Measurements from ENCODE around the gene MCCD1.

The MCCD1 gene

DNA sequence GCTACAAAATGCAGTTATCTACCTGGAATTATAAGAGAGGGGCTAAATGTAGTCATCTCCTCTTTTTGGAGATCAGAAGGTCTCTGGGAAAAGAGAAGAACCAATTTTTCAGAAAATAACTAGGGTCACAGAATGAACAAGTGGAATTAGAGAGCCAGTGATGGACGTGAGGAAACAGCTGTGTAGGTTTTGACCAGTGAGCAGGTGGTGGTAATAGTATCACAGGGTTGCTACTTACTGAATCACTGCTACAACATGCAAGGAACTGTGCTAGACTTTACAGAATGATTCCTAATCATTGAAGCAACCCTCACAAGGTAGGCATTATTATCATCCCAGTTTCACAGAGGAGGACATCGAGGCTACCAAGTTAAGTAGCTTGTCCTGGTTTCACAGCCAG, 15.9 kb downstream of the MCCD1 start:
- DNase-seq = no peak

DNA sequence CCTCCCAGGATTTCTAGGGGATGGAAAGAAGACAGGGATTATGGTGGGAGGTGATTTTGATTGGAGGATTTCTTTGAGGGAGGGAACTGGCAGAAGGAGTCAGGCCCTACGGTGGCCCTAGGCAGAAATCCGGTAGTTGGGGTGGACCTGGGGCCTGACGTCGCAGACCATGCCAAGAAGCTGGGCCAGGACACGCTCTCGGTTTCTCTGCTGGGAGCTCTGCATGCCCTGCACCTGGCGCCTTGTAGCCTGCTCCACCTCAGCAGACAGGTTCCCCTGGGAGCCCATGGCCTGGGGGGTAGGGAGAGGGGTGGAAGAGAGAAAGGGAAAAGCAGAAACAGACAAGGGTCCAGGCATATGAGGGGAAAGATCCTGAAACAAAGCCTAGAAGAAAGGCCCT, 16.5 kb downstream of the MCCD1 start:
- no peak for DNase-seq

DNA sequence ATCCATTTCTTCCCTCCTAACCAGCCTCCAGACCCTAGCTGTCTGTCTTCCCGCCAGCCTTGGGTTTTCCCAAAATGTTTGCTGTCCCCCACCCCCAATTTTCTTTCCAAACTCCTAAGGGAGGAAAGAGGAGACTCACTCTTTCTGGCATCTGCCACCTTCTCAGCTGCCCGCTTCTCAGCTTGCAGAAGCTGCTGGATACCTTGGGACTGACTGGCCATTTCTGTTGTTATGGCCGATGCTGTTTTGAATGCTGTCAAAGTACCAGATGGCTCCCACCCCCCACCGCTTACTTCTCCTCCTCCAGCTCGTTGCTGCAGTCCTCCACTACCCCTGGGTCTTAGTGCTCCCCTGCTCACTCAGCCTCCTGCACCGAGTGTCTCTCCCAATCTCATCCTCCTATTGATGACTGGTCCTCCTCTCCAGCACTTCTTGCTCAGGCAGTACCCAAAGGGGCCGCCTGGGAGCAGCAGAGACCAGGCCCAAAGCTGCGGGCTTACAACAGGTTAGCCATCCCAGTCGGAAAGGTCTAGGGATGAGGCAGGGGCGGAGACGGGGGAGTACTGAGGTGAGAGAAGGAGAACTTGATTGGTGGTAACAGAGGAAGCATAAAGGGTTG, 17.7 kb downstream of the MCCD1 start, which contains the start of gene ATP6V1G2:
Gene ATP6V1G2, minus strand, starts transcription at position 270 of the 619 bp plus-strand sequence. Its CDS starts 49 bp downstream, at position 221.
- DNase-seq = peak; percentile 80 to 88 (median 84)

DNA sequence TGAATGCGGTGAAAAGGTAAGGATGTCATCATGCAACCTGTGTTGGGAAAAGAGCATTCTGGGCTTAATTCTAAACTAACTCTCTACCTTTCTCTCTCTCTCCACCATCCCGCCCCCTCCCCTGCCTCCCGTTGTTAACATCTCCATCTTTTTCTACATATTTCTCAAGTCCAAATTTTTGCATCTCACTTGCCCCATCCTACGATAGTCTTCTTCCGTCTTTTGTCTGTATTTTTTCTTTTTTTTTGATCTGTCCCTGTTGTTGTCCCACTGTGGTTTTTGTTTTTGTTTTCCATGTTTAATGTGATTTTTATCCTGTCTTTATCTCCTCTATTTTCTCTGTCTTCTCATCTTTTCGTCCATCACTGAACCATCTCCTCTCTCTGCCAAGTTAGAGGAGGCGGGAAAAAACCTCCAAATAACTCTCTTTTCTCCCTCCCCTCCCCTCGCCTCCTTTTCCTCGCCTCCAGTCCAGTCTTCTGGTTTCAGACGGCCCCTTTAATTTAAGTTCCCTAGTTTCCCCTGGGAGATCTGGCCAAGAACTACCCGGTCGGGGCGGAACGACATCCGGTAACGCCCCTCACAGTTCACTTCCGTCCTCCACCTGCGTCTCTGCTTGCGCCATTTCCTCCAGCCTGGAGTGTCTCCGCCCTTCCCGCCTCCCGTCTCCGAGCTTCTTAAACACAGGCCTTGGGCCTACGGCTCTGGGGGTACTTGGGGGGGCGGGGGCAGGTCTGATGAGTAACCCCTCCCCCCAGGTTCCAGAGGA, 18.4 kb downstream of the MCCD1 start, which contains the start of gene NFKBIL1:
Gene NFKBIL1, plus strand, starts transcription at position 651 of the 769 bp plus-strand sequence. Its CDS starts 87 bp downstream, at position 738.
- DNase-seq = peak; percentile 95 to 98 (median 97)

DNA sequence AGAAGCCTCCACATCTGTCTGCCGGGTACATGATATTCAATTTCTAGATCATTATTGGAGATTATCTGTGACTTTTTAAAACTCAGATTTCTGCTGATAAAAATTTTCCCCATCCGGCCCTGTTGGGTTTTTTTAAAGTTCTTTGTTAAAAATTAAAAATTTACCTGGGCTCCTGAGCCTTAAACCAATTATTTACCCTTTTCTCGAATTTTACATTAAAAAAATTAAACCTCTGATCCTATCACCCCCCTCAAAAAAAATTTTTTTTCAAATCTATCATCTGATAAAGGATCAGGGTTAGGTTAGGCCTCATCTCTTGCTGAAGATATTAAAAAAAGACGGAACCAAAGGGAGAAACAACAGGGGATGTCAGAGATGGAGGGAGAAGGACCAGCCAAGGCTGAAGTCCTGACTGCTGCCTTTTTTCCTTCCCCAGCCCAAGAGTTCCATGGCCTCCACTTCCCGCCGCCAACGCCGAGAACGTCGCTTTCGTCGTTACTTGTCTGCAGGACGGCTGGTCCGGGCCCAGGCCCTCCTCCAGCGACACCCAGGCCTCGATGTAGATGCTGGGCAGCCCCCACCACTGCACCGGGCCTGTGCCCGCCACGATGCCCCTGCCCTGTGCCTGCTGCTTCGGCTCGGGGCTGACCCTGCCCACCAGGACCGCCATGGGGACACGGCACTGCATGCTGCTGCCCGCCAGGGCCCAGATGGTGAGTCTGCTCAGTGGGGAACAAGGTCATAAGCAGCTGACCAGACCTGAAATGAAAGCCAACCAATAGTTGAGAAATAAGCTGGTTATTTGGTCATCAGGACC, 19.2 kb downstream of the MCCD1 start:
- DNase-seq = peak in 3 of 4 experiments; percentile 40 to 47 (median 44)

DNA sequence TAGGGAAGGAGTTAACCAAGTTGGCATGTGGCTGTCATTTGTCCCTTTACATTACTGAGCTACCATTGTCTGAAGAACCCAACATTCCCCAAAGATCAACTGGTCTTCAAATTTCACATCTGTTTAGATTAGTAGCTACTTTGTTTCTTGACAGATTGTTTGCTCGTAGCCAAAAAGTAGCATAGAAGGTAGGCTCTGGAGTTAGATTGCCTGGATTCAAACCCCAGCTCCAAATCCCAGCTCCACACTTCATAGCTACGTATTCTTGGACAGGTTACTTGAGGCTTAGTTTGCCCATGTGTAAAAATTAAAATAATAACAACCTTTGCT, 19.7 kb downstream of the MCCD1 start:
- no peak for DNase-seq

DNA sequence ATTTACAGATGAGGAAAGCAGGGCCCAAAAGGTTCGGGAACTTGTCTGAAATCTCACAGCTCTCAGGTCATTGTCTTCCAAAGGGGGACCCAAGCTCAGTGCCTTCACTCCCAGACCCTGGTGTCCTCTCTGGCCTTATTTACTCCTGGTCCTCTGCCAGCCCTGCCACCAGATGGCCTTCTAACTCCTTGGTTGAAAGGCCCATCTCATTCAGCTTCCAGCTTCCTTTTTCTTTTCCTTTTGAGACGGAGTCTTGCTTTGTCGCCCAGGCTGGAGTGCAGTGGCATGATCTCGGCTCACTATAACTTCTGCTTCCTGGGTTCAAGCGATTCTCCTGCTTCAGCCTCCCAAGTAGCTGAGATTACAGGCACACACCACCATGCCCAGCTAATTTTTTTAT, 22.6 kb downstream of the MCCD1 start:
- DNase-seq = peak; percentile 87 to 92 (median 90)

DNA sequence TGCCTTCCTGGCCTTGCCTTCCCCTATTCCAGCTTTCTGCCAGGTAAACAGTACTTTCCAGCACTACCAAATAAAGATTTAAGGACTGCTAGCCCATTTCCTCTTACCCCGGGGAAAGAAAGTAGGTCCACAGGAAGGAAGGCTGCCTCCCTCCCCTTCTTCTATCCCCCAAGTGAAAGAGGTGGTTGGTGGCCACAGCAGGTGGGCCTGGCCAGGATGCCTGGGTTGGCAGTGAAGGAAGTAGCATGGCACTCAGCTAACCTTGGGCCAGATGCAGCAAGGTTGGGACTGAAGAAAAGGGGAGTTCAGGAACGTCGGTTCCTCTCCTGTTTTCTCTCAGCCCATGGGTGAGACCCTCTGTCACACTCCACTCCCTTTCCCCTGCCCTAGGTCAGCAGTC, 27.5 kb downstream of the MCCD1 start:
- no peak for DNase-seq

DNA sequence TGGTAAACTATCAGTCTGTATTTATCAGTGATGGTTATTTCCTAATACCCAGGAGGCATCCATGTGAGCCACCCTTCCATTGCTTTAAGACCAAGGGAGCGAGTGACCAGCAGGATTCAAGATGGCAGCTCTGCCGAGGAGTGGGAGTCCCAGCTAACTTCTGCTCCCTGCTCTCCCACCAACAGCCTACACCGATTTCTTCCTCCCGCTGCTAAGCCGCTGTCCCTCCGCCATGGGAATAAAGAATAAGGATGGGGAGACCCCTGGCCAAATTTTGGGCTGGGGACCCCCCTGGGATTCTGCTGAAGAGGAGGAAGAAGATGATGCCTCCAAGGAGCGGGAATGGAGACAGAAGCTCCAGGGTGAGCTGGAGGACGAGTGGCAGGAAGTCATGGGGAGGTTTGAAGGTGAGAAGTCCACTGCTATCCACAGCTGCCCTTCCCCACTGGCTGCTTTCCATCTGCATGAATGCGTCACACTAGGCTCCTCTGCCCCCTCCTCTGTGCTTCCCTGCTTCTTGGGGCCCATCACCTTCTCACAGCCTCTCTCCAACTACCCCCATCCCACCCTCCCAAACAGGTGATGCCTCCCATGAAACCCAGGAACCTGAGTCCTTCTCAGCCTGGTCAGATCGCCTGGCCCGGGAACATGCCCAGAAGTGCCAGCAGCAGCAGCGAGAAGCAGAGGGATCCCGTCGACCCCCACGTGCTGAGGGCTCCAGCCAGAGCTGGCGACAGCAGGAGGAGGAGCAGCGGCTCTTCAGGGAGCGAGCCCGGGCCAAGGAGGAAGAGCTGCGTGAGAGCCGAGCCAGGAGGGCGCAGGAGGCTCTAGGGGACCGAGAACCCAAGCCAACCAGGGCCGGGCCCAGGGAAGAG, 28.9 kb downstream of the MCCD1 start:
- peak in 3 of 4 experiments; percentile 13 to 53 (median 43) for DNase-seq

DNA sequence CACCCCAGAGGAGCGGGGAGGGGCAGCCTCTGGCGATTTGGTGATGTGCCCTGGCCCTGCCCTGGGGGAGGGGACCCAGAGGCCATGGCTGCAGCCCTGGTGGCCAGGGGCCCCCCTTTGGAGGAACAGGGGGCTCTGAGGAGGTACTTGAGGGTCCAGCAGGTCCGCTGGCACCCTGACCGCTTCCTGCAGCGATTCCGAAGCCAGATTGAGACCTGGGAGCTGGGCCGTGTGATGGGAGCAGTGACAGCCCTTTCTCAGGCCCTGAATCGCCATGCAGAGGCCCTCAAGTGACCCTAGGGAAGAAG, 29.5 kb downstream of the MCCD1 start:
- DNase-seq = no peak

DNA sequence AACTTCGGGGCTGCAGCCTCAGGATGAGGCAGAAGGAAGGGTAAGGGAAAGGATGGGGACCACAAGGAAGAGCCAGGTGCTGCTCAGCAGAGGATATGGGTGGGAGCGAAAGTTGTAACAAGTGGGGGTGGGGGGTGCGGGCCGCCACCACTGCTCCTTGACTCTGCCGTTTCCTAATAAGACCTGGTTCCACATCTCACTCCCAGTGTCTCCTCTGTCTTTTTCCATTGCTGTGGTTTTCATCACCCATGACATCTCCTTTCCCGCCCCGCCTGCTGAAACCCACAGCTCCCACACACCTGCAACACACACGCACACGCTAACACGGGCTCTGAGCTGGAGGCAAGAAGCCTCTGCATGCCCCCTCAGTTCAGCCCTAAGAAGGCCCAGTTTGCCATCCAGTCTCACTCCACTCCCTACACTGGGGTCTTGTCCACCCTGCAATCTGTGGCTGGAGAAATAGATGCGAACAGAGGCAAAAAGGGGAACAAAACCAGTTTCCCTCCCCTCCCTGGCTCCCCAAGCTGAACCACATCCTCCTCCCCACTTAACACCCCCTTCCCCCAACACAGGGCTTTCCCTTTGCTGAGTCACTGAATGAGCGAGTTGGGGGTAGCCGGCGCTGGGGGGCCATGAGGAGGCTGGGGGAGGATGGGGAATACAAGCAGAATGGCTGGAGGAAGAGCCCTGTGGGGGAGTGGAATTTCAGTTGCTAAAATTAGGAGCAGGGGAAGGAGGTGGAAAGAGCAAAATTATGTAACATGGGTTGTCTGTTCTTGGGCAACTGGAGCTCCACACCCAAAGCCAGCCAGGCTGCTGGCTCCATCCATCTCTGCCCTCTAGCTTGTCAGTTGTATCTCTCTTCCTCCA, 30.1 kb downstream of the MCCD1 start:
- peak; percentile 93 to 96 (median 95) for DNase-seq

DNA sequence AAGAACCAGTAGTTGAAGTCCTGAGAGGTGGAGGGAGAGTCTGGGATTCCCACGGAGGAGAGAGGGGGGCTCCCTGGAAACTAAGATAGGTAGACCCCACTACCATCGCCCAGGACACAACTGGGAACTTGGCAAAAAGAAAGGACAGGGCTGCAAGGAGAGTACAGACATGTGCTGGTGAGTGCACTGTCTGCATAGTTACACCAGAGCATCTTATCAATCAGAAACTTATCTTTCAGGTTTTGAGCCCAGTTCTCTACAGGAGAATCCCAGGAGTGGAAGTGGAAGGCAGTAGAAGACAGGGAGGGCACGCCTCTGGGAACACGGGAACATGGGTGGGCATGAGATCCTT, 30.8 kb downstream of the MCCD1 start:
- no peak for DNase-seq

DNA sequence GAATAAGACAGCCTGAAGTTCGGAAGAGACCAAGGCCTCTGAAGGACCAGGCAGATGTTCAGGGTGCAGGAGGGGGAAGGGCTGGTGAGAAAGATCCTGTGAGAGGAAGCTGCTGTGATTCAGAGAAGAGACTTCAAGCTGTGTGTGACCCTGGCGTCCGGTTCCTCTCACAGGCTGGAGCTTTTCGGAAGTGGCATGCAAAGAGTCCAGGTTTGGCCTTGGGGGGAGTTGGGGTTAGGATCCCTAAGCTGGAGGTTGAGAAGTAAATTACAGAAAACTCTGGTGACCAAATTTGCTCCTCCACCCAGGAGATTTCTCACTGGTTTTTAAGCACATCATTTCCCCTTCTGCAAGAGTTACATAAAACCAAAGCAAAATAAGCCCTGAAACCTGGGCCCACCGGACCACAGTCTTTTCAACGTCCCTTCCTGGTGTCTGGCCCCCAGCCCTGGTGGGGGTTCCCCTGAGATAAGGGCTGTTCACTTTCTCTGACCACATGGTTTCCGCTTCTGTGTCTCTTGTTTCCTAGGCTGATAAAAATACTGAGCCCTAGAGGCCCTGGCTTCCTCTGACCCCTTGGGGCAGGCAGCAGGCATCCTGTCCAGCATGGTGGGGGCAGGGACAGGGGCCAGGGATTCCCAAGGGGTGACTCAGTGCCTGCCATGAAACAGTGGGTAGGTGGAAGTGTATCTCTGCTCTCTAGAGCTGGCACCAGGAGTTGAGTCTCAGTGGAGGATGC, 31.4 kb downstream of the MCCD1 start:
- DNase-seq = peak; percentile 63 to 90 (median 84)

DNA sequence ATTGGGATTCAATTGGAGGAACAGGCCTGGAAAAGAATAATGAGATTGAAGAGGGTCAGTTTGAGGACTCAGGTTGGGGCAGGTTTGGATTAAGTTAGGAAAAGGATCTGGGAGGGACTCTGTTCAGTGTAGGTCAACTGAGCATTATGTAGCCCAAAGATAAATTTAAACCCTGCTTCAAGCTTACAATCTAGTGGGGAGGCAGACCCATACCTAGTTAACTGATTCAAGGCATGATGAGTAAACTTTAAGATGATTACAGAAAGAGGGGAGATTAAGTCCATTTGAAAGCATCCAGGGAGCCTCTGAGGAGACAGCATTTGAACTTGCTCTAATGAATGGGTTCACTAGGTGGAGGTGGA, 31.9 kb downstream of the MCCD1 start:
- no peak for DNase-seq

DNA sequence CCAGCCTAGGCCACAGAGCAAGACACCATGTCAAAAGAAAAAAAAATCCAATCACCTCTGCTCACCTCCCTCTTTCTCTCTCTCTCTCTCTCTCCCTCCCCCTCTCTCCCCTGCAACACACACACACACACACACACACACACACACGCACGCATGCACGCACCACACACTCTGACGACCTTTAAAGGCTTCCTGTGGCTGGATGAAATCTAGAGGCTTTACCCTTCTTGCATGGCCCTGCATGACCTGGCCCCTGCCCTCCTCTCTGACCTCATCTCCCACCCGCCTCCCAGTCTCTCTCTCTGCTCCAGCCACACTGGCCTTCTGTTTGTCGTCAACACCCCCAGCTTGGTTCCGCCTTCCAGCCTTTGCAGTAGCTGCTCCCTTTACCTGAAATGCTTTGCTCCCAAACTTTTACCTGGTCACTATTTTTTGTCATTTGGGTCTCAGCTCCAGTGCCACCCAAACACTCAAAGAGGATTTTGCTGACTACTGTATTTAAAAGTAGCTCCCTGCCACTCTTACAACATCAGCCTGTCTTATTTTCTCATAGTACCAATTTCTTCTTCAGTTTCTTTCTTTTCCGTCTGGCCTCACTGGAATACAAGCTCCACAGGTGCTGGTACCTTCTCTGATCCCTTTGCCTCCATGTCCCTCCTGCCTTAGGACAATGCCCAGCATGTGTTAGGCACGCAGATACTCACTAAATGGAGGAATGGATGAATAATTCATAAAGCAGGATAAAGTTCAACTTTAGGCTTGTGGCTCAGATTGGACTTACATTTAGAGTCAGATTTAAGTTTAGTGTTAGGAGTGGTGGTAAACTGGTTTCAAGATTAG, 39.0 kb downstream of the MCCD1 start:
- DNase-seq = peak; percentile 47 to 74 (median 62)

DNA sequence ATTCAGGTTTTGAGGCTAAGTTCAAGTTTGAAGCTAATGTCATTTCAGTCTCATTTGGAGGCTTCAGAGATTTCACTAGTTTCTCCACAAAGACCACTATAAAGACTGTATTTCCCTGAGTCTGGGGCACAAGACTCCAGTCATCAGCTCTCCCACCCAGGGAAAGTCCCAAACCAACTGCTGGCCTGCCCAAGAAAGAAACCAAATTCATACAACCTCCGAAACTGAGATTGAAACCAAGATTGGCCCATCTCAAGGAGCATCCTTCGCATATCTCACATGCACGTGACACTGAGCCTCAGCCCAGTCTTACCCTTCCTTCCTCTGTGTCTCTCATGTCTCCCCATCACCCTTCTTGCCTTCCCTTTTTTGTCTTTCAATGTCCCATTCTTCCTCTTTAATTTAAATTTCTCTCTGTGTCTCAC, 39.8 kb downstream of the MCCD1 start:
- peak; percentile 73 to 90 (median 84) for DNase-seq

DNA sequence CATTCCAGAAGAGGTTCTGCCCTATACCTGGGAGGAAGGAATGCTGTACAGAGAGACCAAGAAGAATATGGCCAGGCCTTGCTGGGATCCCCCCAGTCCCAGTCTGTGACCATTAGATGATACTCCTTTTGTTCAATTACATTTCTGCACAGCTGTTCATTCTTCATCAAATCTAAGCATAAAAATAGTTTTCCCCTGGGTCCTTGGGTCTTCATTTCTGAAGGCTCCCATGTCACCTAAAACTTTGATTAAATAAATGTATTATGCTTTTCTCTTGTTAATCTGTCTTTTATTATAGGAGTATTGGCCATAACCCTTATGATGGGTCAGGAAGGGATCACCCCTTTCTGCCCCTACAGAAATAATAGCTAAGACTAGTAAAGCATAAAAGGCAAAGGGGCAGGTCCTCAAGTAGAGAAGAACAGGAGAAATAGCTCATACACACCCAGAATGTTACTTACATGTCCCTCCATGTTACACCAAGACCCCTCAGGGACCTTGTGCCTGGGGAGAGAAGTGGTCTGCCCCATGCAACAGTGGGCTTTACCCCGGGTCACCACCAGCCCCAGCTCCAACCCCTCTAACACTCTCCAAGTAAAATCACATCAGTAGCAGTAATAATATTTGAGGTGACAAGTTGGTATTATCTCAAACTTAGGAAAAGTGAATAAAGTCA, 41.2 kb downstream of the MCCD1 start:
- DNase-seq = no peak

DNA sequence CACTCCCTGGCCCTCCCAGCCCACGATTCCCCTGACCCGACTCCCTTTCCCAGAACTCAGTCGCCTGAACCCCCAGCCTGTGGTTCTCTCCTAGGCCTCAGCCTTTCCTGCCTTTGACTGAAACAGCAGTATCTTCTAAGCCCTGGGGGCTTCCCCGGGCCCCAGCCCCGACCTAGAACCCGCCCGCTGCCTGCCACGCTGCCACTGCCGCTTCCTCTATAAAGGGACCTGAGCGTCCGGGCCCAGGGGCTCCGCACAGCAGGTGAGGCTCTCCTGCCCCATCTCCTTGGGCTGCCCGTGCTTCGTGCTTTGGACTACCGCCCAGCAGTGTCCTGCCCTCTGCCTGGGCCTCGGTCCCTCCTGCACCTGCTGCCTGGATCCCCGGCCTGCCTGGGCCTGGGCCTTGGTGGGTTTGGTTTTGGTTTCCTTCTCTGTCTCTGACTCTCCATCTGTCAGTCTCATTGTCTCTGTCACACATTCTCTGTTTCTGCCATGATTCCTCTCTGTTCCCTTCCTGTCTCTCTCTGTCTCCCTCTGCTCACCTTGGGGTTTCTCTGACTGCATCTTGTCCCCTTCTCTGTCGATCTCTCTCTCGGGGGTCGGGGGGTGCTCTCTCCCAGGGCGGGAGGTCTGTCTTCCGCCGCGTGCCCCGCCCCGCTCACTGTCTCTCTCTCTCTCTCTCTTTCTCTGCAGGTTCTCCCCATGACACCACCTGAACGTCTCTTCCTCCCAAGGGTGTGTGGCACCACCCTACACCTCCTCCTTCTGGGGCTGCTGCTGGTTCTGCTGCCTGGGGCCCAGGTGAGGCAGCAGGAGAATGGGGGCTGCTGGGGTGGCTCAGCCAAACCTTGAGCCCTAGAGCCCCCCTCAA, 43.5 kb downstream of the MCCD1 start, which contains the start of gene LTA:
Gene LTA, plus strand, starts transcription at position 249 of the 871 bp plus-strand sequence. Its CDS starts 454 bp downstream, at position 703.
- no peak for DNase-seq
